Activated T-cell treated with anti-CD3 and anti-CD28 coated beads, Interleukin-2, amount 50 U/mL, for 24 hours (primary cell): Measurements from ENCODE around the gene MIB1.

ENCODE experiments used
- DNase-seq: peaks from one replicate; pipeline ENCODE4 v3.0.0-alpha.2; 2020
- H3K27ac Mint-ChIP-seq: 2 replicates; pipeline ENCODE4 v1.8.0; 2020; ENCODE audit warnings: mild to moderate bottlenecking, mixed read lengths
- H3K27me3 Mint-ChIP-seq: 2 replicates; pipeline ENCODE4 v1.8.0; 2020; ENCODE audit warnings: mixed read lengths
- H3K36me3 Mint-ChIP-seq: 2 replicates; pipeline ENCODE4 v1.8.0; 2020; ENCODE audit warnings: low read depth, mixed read lengths
- H3K4me1 Mint-ChIP-seq: 2 replicates; pipeline ENCODE4 v1.8.0; 2020; ENCODE audit warnings: low read depth, mixed read lengths
- H3K4me3 Mint-ChIP-seq: 2 replicates; pipeline ENCODE4 v1.8.0; 2020; ENCODE audit warnings: mild to moderate bottlenecking, moderate library complexity, mixed read lengths
- H3K9me3 Mint-ChIP-seq: 2 replicates; pipeline ENCODE4 v1.8.0; 2020; ENCODE audit warnings: mixed read lengths

MIB1 gene

DNA sequence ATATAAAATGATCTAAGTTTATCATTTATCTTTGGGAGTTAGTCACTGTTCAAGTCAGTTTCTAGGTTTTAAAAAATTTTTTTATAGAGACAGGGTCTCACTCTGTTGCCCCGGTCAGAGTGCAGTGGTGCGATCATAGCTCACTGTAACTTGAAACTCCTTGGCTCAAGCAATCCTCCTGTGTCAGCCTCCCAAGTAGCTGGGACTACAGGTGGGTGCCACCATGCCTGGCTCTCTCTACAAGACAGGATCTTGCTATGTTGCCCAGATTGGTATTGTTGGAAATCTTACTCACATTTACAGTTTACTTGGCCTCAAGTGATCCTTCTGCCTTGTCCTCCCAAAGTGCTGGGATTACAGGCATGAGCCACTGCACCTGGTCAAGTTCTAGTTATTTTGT lies 74.5 kb downstream of the MIB1 start:
- Mint-ChIP-seq H3K36me3 (peaks cover 61% of the 10 kb centered on the region), H3K27ac (no peak overlapping the region)

DNA sequence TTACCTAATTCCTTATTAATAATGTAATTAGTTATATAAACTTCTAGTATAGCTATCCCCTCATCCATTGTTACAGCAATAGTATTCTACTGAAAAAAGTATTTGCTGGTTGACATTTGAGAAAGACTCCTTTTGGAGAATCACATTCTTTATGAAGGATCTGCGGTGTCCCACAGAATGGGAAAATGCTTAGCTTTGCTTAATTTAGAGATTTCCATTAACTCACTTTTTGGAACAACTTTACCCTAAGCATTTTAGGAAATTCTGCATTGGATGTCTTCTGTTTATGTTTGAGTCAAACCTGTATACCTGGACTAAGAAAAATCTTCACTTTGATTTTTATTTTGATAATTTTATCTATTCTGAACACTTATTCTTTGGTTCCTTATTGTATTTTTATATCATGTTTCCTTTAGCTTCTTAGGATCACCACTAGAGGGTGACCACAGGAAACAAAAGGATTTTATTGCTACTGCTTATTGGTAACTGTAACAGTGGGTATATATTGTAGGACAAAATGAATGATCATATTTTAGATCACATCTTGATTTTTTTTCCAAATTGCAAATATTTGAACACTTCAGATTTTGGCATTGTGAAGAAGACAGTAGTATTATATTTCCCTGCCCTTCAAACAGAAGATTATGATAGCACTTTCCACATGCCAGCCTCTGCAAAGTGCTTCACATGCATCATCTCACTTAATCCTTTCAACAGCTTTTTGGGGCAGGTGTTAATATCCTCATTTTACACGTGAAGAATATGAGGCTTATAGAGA lies 79.6 kb downstream of the MIB1 start:
- Mint-ChIP-seq H3K27ac (no peak overlapping the region), H3K36me3 (peaks cover 74% of the 10 kb centered on the region), H3K27me3 (no peaks in the 10 kb centered on the region), H3K4me1 (no peaks in the 10 kb centered on the region), H3K9me3 (no peaks in the 10 kb centered on the region), H3K4me3 (no peak overlapping the region)
- DNase-seq, result no peak

More for the DNA sequence above, 74.5 kb downstream of the MIB1 start:
- H3K9me3 Mint-ChIP-seq, result no peaks in the 10 kb centered on the region
- no peak overlapping the region for H3K4me3 Mint-ChIP-seq
- H3K27me3 Mint-ChIP-seq, result no peaks in the 10 kb centered on the region
- H3K4me1 Mint-ChIP-seq, result peaks cover 8% of the 10 kb centered on the region
- no peak for DNase-seq

DNA sequence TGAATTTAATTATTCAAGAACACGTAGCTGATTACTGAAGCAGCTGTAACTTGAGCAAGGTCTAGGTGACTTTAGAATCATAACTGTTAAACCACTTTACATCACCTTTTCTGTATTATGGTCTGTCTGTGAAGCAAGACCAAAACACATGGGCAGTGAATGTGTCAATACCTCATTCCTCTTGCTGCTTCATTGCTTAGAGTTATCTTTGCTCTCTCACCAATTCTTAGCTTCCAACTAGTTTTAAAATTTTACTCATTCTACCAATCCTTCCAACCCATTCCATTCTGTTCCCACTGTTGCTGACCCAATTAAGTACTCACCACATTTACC lies 80.2 kb downstream of the MIB1 start:
- Mint-ChIP-seq H3K27me3 (no peaks in the 10 kb centered on the region), H3K4me1 (no peaks in the 10 kb centered on the region), H3K4me3 (no peak overlapping the region), H3K27ac (no peak overlapping the region), H3K36me3 (peaks cover 73% of the 10 kb centered on the region), H3K9me3 (no peaks in the 10 kb centered on the region)
- DNase-seq, result no peak

DNA sequence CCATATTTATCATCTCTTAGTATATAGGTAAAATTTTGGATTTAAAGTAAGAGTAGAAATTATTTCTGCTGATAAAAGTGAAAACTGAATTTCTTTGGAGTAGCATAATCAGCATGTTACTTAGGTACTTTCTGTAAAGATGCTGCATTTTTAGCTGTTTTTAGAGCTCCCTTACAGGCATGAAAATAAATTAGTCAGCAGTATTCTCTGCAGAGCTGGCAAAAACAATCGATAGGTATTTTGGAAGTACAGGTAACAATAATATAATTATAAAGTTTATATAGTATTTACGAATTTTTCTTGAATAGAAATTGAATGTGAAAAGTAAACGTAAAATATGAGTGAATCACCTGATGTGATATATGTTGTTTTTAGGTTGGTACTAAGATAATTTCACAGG lies 83.3 kb downstream of the MIB1 start:
- Mint-ChIP-seq H3K9me3 (no peaks in the 10 kb centered on the region), H3K27me3 (no peaks in the 10 kb centered on the region), H3K4me3 (no peak overlapping the region), H3K36me3 (peaks cover 53% of the 10 kb centered on the region), H3K27ac (no peak overlapping the region), H3K4me1 (no peaks in the 10 kb centered on the region)
- no peak for DNase-seq

DNA sequence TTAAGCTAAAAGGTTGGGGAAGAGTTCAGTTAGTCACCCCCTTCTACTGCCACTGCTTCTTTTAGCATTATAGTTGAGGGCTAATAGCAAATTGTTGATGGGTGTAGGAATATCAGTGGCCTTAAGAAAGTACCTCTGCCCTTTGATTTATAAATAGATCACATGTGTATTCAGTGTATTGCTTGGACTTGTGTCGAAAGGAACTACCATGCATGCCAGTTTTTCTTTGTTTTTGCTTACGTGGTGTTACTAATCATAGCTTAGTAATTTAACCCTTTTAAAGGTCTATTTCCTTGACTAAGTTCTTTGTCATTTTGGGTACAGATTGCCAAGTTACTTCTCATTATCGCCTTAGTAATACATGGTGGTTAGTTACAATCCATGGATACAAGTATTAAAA lies 85.6 kb downstream of the MIB1 start:
- no peaks in the 10 kb centered on the region for H3K9me3 Mint-ChIP-seq
- peaks cover 38% of the 10 kb centered on the region for H3K36me3 Mint-ChIP-seq
- H3K27ac Mint-ChIP-seq, result no peak overlapping the region
- DNase-seq, result no peak
- no peaks in the 10 kb centered on the region for H3K4me1 Mint-ChIP-seq
- H3K27me3 Mint-ChIP-seq, result no peaks in the 10 kb centered on the region
- no peak overlapping the region for H3K4me3 Mint-ChIP-seq

DNA sequence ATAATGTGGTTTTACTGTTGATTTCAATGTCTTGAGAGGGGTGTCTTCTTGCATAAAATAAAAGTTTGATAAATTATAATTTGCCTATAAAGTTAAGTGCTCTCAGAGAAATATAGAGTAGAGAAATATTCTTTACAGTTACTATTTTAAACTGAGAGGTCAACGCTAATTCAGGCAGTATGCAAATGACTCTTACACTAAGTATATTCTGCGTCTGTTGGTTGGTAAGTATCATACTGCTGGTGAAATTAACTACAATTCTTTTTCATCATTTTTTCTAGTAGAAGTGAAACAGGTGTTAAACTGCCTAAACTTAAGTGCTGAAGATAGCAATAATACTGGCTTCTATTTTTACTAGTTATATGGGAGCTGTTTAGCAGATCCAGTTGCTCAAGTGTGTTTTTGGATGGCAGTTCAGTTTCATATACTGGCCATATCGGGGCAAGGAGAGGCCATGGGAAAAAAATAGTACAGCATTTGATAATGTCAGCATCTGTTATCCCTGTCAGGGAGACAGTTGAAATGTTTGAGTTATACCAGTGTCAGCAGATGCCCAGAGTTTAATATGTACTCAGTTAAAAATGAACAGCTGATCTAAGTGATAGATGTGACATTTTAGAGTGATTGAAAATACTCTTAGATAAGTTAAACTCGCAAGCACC lies 86.2 kb downstream of the MIB1 start:
- H3K4me1 Mint-ChIP-seq, result no peaks in the 10 kb centered on the region
- no peak overlapping the region for H3K27ac Mint-ChIP-seq
- peaks cover 35% of the 10 kb centered on the region for H3K36me3 Mint-ChIP-seq
- no peak overlapping the region for H3K4me3 Mint-ChIP-seq
- no peak for DNase-seq
- H3K9me3 Mint-ChIP-seq, result no peaks in the 10 kb centered on the region
- no peaks in the 10 kb centered on the region for H3K27me3 Mint-ChIP-seq

DNA sequence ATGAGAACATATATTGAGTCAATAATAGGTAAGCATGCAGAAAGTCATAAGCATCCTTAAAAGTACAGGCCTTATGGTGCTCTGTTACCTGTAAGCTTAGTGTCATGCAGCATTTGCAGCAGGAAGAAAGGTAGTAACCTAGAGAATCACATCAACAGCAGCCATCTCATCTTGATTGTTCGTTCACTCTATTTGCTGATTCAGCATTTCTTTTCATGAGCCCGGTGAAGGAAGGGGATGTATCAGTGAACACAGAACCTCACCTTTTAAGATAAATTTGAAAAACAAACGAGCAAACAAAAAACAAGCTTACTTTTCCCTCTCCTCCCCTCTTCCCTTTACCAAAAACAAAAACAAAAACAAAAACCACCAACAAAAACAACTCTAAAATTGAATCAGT lies 89.9 kb downstream of the MIB1 start:
- no peaks in the 10 kb centered on the region for H3K27me3 Mint-ChIP-seq
- H3K36me3 Mint-ChIP-seq, result peaks cover 18% of the 10 kb centered on the region
- no peaks in the 10 kb centered on the region for H3K4me1 Mint-ChIP-seq
- no peak for DNase-seq
- no peak overlapping the region for H3K27ac Mint-ChIP-seq
- no peaks in the 10 kb centered on the region for H3K9me3 Mint-ChIP-seq
- no peak overlapping the region for H3K4me3 Mint-ChIP-seq

DNA sequence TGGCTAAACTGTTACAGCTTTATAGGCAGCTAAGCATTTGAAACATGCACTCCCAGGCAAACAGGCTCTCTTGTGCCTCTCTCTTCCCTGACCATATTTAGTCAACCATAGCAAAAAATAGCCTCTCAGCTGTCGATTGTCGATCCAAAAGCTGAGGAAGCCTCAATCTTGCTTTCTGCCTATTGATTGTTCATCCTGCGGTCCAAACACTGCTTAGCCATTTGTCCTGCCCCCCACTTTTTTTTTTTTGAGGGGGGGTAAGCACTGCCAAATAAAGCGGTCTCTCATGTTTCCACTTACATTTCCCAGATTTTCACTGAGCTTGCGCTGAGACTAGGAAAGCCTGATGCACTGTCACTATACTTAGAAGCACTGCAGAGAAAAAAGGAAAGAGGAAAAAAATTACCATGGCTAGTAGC lies 90.8 kb downstream of the MIB1 start:
- H3K27me3 Mint-ChIP-seq, result no peaks in the 10 kb centered on the region
- no peaks in the 10 kb centered on the region for H3K4me1 Mint-ChIP-seq
- H3K36me3 Mint-ChIP-seq, result peaks cover 13% of the 10 kb centered on the region

DNA sequence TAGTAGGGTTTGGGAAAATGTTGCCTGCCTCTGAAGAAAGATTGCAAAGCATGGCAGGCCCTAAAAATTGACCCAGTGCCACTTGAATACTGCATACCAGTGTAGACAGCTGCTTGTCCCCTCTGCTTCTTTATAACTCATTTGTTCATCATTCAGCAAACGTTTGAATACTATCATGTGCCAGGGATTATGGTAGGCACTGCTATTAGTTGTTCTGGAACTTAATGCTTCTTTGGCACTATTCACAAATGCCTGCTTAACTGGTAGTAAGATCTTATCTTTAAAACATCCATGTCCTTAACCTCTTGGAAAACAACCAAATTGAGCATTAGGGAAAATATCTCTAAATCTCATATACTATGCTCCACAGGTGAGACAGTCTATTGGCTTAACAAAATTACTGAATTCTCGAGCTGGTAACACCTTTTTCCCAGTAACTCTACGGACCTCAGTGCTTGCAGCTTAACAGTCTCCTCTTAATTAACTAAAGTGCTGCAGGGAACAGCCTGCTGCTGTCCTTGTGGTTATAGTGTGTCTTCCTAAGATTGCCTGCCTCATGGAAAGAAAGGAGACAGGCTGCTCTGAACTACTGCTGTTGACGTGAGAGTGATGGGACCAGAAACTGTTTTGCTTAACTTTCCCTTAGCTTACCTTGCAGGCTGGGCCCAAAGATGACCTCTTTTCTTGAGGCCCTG lies 93.2 kb downstream of the MIB1 start:
- no peak overlapping the region for H3K27ac Mint-ChIP-seq
- no peaks in the 10 kb centered on the region for H3K9me3 Mint-ChIP-seq
- no peaks in the 10 kb centered on the region for H3K27me3 Mint-ChIP-seq
- no peak for DNase-seq
- no peaks in the 10 kb centered on the region for H3K4me1 Mint-ChIP-seq
- peaks cover 18% of the 10 kb centered on the region for H3K36me3 Mint-ChIP-seq
- H3K4me3 Mint-ChIP-seq, result no peak overlapping the region

More for the DNA sequence above, 90.8 kb downstream of the MIB1 start:
- H3K27ac Mint-ChIP-seq, result no peak overlapping the region
- no peak overlapping the region for H3K4me3 Mint-ChIP-seq
- no peak for DNase-seq
- no peaks in the 10 kb centered on the region for H3K9me3 Mint-ChIP-seq

DNA sequence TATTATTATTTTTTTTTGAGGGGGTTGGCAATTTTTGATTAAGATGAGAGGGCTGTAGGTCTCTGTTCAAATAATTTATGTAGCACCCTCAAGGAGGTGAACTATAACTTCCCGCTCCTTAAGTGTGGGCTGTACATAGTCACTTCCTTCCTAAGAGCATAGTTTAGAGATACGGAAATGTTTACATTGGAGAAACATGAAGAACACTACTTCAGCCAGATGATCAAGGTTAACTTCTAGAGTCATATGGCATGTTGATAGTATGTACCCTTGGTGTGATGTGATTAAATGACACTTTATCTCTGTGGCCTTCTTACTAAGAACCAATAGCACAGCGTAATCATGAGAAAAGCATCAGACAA lies 93.7 kb downstream of the MIB1 start:
- Mint-ChIP-seq H3K9me3 (no peaks in the 10 kb centered on the region), H3K27me3 (no peaks in the 10 kb centered on the region), H3K4me3 (no peak overlapping the region), H3K27ac (no peak overlapping the region), H3K4me1 (no peaks in the 10 kb centered on the region), H3K36me3 (peaks cover 19% of the 10 kb centered on the region)
- no peak for DNase-seq

DNA sequence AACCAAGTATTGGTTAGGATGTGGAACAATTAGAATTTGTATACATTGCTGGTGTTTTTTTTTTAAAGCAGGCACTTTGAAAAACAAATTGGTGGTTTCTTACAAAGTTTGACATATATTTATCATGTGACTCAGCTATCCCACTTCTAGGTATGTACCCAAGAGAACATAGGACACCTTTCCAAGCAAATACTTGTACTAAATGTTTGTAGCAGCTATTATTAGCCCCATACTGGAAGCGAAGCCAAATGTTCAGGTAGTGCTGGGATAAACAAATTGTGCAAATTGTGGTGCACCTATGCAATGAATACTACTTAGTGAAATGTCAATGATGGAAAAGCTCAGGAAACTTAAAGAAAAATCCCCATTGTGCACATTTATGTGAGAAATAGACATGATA lies 101.0 kb downstream of the MIB1 start:
- H3K27me3 Mint-ChIP-seq, result no peaks in the 10 kb centered on the region
- no peak overlapping the region for H3K27ac Mint-ChIP-seq
- H3K36me3 Mint-ChIP-seq, result peaks cover 61% of the 10 kb centered on the region
- no peak for DNase-seq
- no peaks in the 10 kb centered on the region for H3K9me3 Mint-ChIP-seq
- no peak overlapping the region for H3K4me3 Mint-ChIP-seq
- H3K4me1 Mint-ChIP-seq, result no peaks in the 10 kb centered on the region

DNA sequence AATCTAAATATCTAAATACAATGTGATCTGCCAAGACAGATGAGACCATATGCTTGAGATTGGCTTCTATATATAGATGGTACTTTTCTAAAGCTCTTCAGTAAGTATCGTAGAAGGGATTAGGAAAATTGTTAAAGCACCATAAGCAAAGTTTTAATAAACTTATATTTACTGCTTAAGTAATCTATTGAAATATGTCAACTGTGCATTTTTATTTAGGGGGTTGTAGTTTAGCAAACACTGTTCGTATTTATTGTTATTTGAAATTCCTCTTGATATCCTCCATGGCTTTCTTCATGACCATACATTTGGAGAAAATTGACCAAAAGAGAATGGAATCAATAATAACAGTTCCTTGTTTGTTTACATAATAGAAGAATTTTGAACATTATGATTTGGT lies 102.7 kb downstream of the MIB1 start:
- no peak for DNase-seq
- Mint-ChIP-seq H3K9me3 (no peaks in the 10 kb centered on the region), H3K4me1 (no peaks in the 10 kb centered on the region), H3K36me3 (peaks cover 68% of the 10 kb centered on the region), H3K4me3 (no peak overlapping the region), H3K27ac (no peak overlapping the region), H3K27me3 (no peaks in the 10 kb centered on the region)

DNA sequence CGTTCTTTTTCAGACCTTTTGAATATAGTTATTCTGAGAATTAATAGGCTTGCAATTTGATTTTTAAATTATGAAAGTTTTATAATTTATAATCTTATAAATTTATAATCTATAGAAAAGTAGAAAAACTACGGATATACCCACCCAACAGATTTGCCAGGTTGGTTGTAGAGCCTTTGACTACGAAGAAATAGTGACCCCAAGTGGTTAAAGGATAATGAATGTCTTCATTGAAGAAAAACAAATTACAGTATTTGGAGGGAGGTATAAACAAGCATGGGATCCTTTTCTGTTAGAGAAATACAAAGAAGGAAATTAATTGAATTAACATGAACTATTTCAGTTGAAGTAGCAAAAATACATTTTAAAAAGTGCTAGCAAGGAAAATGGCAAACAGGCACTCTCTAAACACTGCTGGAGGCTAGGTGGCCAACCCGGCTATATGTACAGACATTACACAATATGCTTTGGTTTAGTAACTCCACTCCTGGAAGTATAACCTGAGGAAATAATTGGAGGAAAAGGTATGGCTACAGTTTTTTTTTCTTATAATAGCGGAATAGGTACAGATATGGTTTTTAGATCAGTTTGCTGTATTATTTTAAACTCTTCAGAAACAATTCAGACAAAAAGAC lies 110.9 kb downstream of the MIB1 start:
- no peak overlapping the region for H3K27ac Mint-ChIP-seq
- H3K36me3 Mint-ChIP-seq, result peaks cover 36% of the 10 kb centered on the region
- H3K9me3 Mint-ChIP-seq, result no peaks in the 10 kb centered on the region
- H3K27me3 Mint-ChIP-seq, result no peaks in the 10 kb centered on the region
- no peak for DNase-seq
- H3K4me1 Mint-ChIP-seq, result peaks cover 7% of the 10 kb centered on the region
- H3K4me3 Mint-ChIP-seq, result no peak overlapping the region

DNA sequence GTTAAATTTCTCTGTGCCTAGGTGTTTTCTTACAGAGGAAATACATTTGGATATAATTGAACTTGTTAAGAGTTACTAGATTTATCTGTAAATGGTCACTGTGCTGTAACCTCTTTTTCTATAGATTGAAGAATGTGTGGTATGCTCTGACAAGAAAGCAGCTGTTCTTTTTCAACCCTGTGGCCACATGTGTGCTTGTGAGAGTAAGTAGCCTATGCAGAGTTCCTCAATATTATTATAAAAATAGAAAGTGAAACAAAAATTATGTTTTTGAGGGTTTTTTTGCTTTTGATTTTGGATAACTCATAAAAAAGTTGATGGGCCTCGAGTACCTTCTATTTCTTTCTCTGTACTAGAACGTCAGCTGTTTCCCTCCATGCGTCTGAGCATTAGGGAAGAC lies 112.4 kb downstream of the MIB1 start:
- Mint-ChIP-seq H3K4me3 (no peak overlapping the region), H3K27me3 (no peaks in the 10 kb centered on the region), H3K27ac (no peak overlapping the region), H3K4me1 (peaks cover 8% of the 10 kb centered on the region), H3K9me3 (no peaks in the 10 kb centered on the region), H3K36me3 (peaks cover 40% of the 10 kb centered on the region)
- DNase-seq, result no peak
